Measurements from ENCODE around the gene LCNL1.
A peak's percentile ranks its signal among the peaks of the same experiment; 100 is the strongest.

LCNL1 gene

GRCh38 chr9:137015540-137015930 is 32.7 kb downstream of the LCNL1 start:
- H3K4me2 ChIP-seq (ENCODE audit: low read length, poor library complexity, severe bottlenecking): no peak overlapping the region
- H3K9me3 ChIP-seq (ENCODE audit: control insufficient read depth, low read length): no peaks in the 10 kb centered on the region
- no peak overlapping the region for H3K4ac ChIP-seq (ENCODE audit: low read depth in 1 of 2, low read length in 2 of 2)
- no peak overlapping the region for H3K14ac ChIP-seq (ENCODE audit: low read length in 2 of 2)
- no peak overlapping the region for H2BK120ac ChIP-seq (ENCODE audit: low read depth, low read length)
- no peak overlapping the region for H3K18ac ChIP-seq (ENCODE audit: low read depth in 1 of 2, low read length in 2 of 2)
- H4K8ac ChIP-seq (ENCODE audit: low read length): no peak overlapping the region
- H3K36me3 ChIP-seq (ENCODE audit: control insufficient read depth in 1 of 2, insufficient read depth in 2 of 2, low read depth in 1 of 2, low read length in 2 of 2): peaks cover 21 to 86% of the 10 kb centered on the region in 2 experiments
- H4K91ac ChIP-seq (ENCODE audit: low read length): no peak overlapping the region
- H2BK15ac ChIP-seq (ENCODE audit: low read depth, poor library complexity, severe bottlenecking): no peak overlapping the region
- H3K27me3 ChIP-seq (ENCODE audit: control insufficient read depth in 1 of 2, insufficient read depth in 1 of 2, low read length in 2 of 2): no peaks in the 10 kb centered on the region
- H2AFZ ChIP-seq (ENCODE audit: low read depth, low read length): no peak overlapping the region
- no peak overlapping the region for H3K27ac ChIP-seq (ENCODE audit: low read length, poor library complexity, severe bottlenecking)
- H2AK5ac ChIP-seq (ENCODE audit: low read length, severe bottlenecking): no peak overlapping the region
- no peak overlapping the region for H2BK12ac ChIP-seq (ENCODE audit: low read length in 2 of 2)
- no peak overlapping the region for H3K4me3 ChIP-seq (ENCODE audit: insufficient read depth in 1 of 2, low read depth in 1 of 2, low read length in 2 of 2)
- no peak overlapping the region for H2BK5ac ChIP-seq (ENCODE audit: low read depth, low read length, poor library complexity, severe bottlenecking)
- no peak for DNase-seq
- H3K23ac ChIP-seq (ENCODE audit: low read length in 2 of 2): no peak overlapping the region
- WGBS: 98% methylated on average over 23 of the region's 25 CpGs
- H3K9ac ChIP-seq (ENCODE audit: low read length): no peak overlapping the region
- no peaks in the 10 kb centered on the region for H3K79me1 ChIP-seq (replicated peaks; ENCODE audit: low read length, poor library complexity, severe bottlenecking)
- H3K4me1 ChIP-seq (ENCODE audit: control insufficient read depth, insufficient read depth, low read depth, low read length): peaks cover 7% of the 10 kb centered on the region

- Histone ChIP-seq H2BK12ac (ENCODE audit: low read length in 2 of 2) (no peak overlapping the region), H3K4me3 (ENCODE audit: insufficient read depth in 1 of 2, low read depth in 1 of 2, low read length in 2 of 2) (no peak overlapping the region), H3K4ac (ENCODE audit: low read depth in 1 of 2, low read length in 2 of 2) (no peak overlapping the region), H3K79me1 (replicated peaks; ENCODE audit: low read length, poor library complexity, severe bottlenecking) (no peaks in the 10 kb centered on the region), H3K4me1 (ENCODE audit: control insufficient read depth, insufficient read depth, low read depth, low read length) (peaks cover 7% of the 10 kb centered on the region), H3K18ac (ENCODE audit: low read depth in 1 of 2, low read length in 2 of 2) (no peak overlapping the region), H2AFZ (ENCODE audit: low read depth, low read length) (no peak overlapping the region), H2BK120ac (ENCODE audit: low read depth, low read length) (no peak overlapping the region), H2BK15ac (ENCODE audit: low read depth, poor library complexity, severe bottlenecking) (no peak overlapping the region), H3K4me2 (ENCODE audit: low read length, poor library complexity, severe bottlenecking) (no peak overlapping the region), H3K36me3 (ENCODE audit: control insufficient read depth in 1 of 2, insufficient read depth in 2 of 2, low read depth in 1 of 2, low read length in 2 of 2) (peaks cover 21 to 86% of the 10 kb centered on the region in 2 experiments), H3K27me3 (ENCODE audit: control insufficient read depth in 1 of 2, insufficient read depth in 1 of 2, low read length in 2 of 2) (no peaks in the 10 kb centered on the region), H3K14ac (ENCODE audit: low read length in 2 of 2) (no peak overlapping the region), H2BK5ac (ENCODE audit: low read depth, low read length, poor library complexity, severe bottlenecking) (no peak overlapping the region), H3K9ac (ENCODE audit: low read length) (no peak overlapping the region), H2AK5ac (ENCODE audit: low read length, severe bottlenecking) (no peak overlapping the region), H4K91ac (ENCODE audit: low read length) (no peak overlapping the region), H3K9me3 (ENCODE audit: control insufficient read depth, low read length) (no peaks in the 10 kb centered on the region), H4K8ac (ENCODE audit: low read length) (no peak overlapping the region), H3K23ac (ENCODE audit: low read length in 2 of 2) (no peak overlapping the region), H3K27ac (ENCODE audit: low read length, poor library complexity, severe bottlenecking) (no peak overlapping the region)
- DNase-seq: no peak
- WGBS: 97% methylated on average over 21 of the region's 21 CpGs
Observed at GRCh38 chr9:137015976-137016375, 33.2 kb downstream of the LCNL1 start.

- no peak overlapping the region for H3K27ac ChIP-seq (ENCODE audit: low read length, poor library complexity, severe bottlenecking)
- no peak overlapping the region for H3K14ac ChIP-seq (ENCODE audit: low read length in 2 of 2)
- H2BK12ac ChIP-seq (ENCODE audit: low read length in 2 of 2): no peak overlapping the region
- H3K36me3 ChIP-seq (ENCODE audit: control insufficient read depth in 1 of 2, insufficient read depth in 2 of 2, low read depth in 1 of 2, low read length in 2 of 2): peaks cover 18 to 81% of the 10 kb centered on the region in 2 experiments
- no peak overlapping the region for H2AK5ac ChIP-seq (ENCODE audit: low read length, severe bottlenecking)
- 97% methylated on average over 16 of the region's 16 CpGs for WGBS
- peaks cover 7% of the 10 kb centered on the region for H3K4me1 ChIP-seq (ENCODE audit: control insufficient read depth, insufficient read depth, low read depth, low read length)
- no peak overlapping the region for H3K4me3 ChIP-seq (ENCODE audit: insufficient read depth in 1 of 2, low read depth in 1 of 2, low read length in 2 of 2)
- no peak overlapping the region for H4K91ac ChIP-seq (ENCODE audit: low read length)
- H3K23ac ChIP-seq (ENCODE audit: low read length in 2 of 2): no peak overlapping the region
- no peak overlapping the region for H2BK15ac ChIP-seq (ENCODE audit: low read depth, poor library complexity, severe bottlenecking)
- no peaks in the 10 kb centered on the region for H3K9me3 ChIP-seq (ENCODE audit: control insufficient read depth, low read length)
- H3K18ac ChIP-seq (ENCODE audit: low read depth in 1 of 2, low read length in 2 of 2): no peak overlapping the region
- no peak overlapping the region for H3K9ac ChIP-seq (ENCODE audit: low read length)
- H2AFZ ChIP-seq (ENCODE audit: low read depth, low read length): no peak overlapping the region
- H2BK5ac ChIP-seq (ENCODE audit: low read depth, low read length, poor library complexity, severe bottlenecking): no peak overlapping the region
- H4K8ac ChIP-seq (ENCODE audit: low read length): no peak overlapping the region
- H3K4ac ChIP-seq (ENCODE audit: low read depth in 1 of 2, low read length in 2 of 2): no peak overlapping the region
- no peaks in the 10 kb centered on the region for H3K79me1 ChIP-seq (replicated peaks; ENCODE audit: low read length, poor library complexity, severe bottlenecking)
- no peaks in the 10 kb centered on the region for H3K27me3 ChIP-seq (ENCODE audit: control insufficient read depth in 1 of 2, insufficient read depth in 1 of 2, low read length in 2 of 2)
- H2BK120ac ChIP-seq (ENCODE audit: low read depth, low read length): no peak overlapping the region
- H3K4me2 ChIP-seq (ENCODE audit: low read length, poor library complexity, severe bottlenecking): no peak overlapping the region
- no peak for DNase-seq
Observed at GRCh38 chr9:137016436-137016835, 33.6 kb downstream of the LCNL1 start.

- 96% methylated on average over 28 of the region's 28 CpGs for WGBS
- H3K27ac ChIP-seq (ENCODE audit: low read length, poor library complexity, severe bottlenecking): no peak overlapping the region
- no peak for DNase-seq
- H2BK120ac ChIP-seq (ENCODE audit: low read depth, low read length): no peak overlapping the region
- H3K4me3 ChIP-seq (ENCODE audit: insufficient read depth in 1 of 2, low read depth in 1 of 2, low read length in 2 of 2): no peak overlapping the region
- no peak overlapping the region for H2BK12ac ChIP-seq (ENCODE audit: low read length in 2 of 2)
- H2AFZ ChIP-seq (ENCODE audit: low read depth, low read length): no peak overlapping the region
- H3K36me3 ChIP-seq (ENCODE audit: control insufficient read depth in 1 of 2, insufficient read depth in 2 of 2, low read depth in 1 of 2, low read length in 2 of 2): peaks cover 18 to 76% of the 10 kb centered on the region in 2 experiments
- no peak overlapping the region for H2BK15ac ChIP-seq (ENCODE audit: low read depth, poor library complexity, severe bottlenecking)
- no peak overlapping the region for H3K4ac ChIP-seq (ENCODE audit: low read depth in 1 of 2, low read length in 2 of 2)
- H4K91ac ChIP-seq (ENCODE audit: low read length): peak overlapping the region; percentile 8
- no peak overlapping the region for H3K4me2 ChIP-seq (ENCODE audit: low read length, poor library complexity, severe bottlenecking)
- no peaks in the 10 kb centered on the region for H3K79me1 ChIP-seq (replicated peaks; ENCODE audit: low read length, poor library complexity, severe bottlenecking)
- no peak overlapping the region for H2AK5ac ChIP-seq (ENCODE audit: low read length, severe bottlenecking)
- no peak overlapping the region for H3K18ac ChIP-seq (ENCODE audit: low read depth in 1 of 2, low read length in 2 of 2)
- no peaks in the 10 kb centered on the region for H3K27me3 ChIP-seq (ENCODE audit: control insufficient read depth in 1 of 2, insufficient read depth in 1 of 2, low read length in 2 of 2)
- no peak overlapping the region for H3K23ac ChIP-seq (ENCODE audit: low read length in 2 of 2)
- H3K14ac ChIP-seq (ENCODE audit: low read length in 2 of 2): no peak overlapping the region
- peaks cover 7% of the 10 kb centered on the region for H3K4me1 ChIP-seq (ENCODE audit: control insufficient read depth, insufficient read depth, low read depth, low read length)
- H4K8ac ChIP-seq (ENCODE audit: low read length): no peak overlapping the region
- H3K9me3 ChIP-seq (ENCODE audit: control insufficient read depth, low read length): no peaks in the 10 kb centered on the region
- no peak overlapping the region for H3K9ac ChIP-seq (ENCODE audit: low read length)
- no peak overlapping the region for H2BK5ac ChIP-seq (ENCODE audit: low read depth, low read length, poor library complexity, severe bottlenecking)
Observed at GRCh38 chr9:137017071-137017470, 34.3 kb downstream of the LCNL1 start.
